Measurements from ENCODE around the gene RAP2A.

Gene RAP2A

DNA sequence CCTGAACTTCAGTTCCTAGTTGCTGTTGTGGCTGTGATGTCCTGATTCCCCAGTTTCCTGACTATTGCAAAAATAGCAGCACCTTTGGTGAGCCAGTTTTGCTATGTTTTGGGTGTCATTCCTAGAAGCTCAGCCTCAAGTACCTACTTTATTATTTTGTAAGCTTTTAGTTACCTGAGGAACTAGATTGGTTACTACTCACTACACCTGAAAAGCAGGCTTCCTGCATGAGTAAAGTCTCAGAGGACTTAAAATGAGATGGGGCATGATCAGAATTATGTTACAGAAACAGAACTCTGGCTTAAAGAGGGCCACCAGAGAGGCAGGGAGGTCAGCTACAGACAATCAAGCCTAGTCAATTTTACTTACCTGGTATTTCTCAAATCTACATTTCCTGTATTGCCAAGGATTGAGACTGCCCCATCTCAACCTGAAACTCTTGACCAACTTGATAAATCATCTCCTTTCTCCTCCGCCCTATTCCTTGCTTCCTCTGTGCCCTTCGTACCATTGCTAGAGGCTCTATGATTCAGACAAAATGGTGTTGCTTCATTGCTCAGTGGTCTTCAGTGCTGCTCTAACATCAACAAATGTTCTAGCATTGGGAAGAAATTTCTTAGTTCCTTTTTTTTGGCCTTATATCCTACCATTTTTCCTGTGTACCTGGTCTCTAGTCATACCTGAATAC lies 58.9 kb downstream of the RAP2A start:
- no peaks in the 10 kb centered on the region for H3K4me1 Mint-ChIP-seq
- H3K36me3 Mint-ChIP-seq (ENCODE audit: low read depth), result peaks cover 5% of the 10 kb centered on the region
- H3K27me3 Mint-ChIP-seq (ENCODE audit: low read depth), result no peaks in the 10 kb centered on the region
- H3K4me3 Mint-ChIP-seq, result no peak overlapping the region
- TF ChIP-seq CTCF (IDR thresholded peaks at IDR 0.05; ENCODE audit: unreplicated experiment in 3 of 3), result no peak
- no peak overlapping the region for H3K27ac Mint-ChIP-seq
- peaks cover 18% of the 10 kb centered on the region for H3K9me3 Mint-ChIP-seq

GRCh38 chr13:97493456-97493855 lies 59.5 kb downstream of the RAP2A start:
- TF ChIP-seq CTCF (IDR thresholded peaks at IDR 0.05; ENCODE audit: unreplicated experiment in 3 of 3), result no peak
- Mint-ChIP-seq H3K36me3 (ENCODE audit: low read depth) (peaks cover 5% of the 10 kb centered on the region), H3K9me3 (peaks cover 18% of the 10 kb centered on the region), H3K4me3 (no peak overlapping the region), H3K27me3 (ENCODE audit: low read depth) (no peaks in the 10 kb centered on the region), H3K27ac (no peak overlapping the region), H3K4me1 (no peaks in the 10 kb centered on the region)

DNA sequence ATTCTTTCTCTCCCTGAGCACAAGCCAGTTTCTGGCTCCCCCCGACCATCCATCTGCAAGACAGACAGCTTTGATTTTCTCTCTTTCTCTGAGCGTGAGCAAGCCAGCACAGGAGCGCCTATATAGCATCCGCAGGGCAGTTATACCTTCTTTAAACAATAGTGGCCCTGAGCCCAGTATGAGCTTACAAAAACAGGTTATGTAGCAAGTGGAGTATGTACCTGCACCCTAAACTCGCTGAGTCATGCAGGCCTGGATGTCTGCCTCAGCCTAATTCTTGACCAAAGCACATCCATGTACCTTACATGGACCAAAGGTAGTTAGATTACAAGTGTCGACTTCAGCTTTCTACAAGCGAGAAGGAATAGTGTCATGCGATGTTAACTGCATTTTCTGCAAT lies 61.7 kb downstream of the RAP2A start:
- H3K4me1 Mint-ChIP-seq, result no peaks in the 10 kb centered on the region
- no peaks in the 10 kb centered on the region for H3K27me3 Mint-ChIP-seq (ENCODE audit: low read depth)
- no peak overlapping the region for H3K4me3 Mint-ChIP-seq
- peaks cover 5% of the 10 kb centered on the region for H3K36me3 Mint-ChIP-seq (ENCODE audit: low read depth)
- peaks cover 11% of the 10 kb centered on the region for H3K9me3 Mint-ChIP-seq
- TF ChIP-seq CTCF (IDR thresholded peaks at IDR 0.05; ENCODE audit: unreplicated experiment in 3 of 3), result no peak
- H3K27ac Mint-ChIP-seq, result no peak overlapping the region

- no peaks in the 10 kb centered on the region for H3K27me3 Mint-ChIP-seq (ENCODE audit: low read depth)
- no peak for TF ChIP-seq CTCF (IDR thresholded peaks at IDR 0.05; ENCODE audit: unreplicated experiment in 3 of 3)
- H3K9me3 Mint-ChIP-seq, result peaks cover 5% of the 10 kb centered on the region
- no peak overlapping the region for H3K4me3 Mint-ChIP-seq
- no peak overlapping the region for H3K27ac Mint-ChIP-seq
- no peaks in the 10 kb centered on the region for H3K36me3 Mint-ChIP-seq (ENCODE audit: low read depth)
- H3K4me1 Mint-ChIP-seq, result no peaks in the 10 kb centered on the region
Measured at GRCh38 chr13:97496511-97496910, 62.5 kb downstream of the RAP2A start.

- no peak overlapping the region for H3K4me3 Mint-ChIP-seq
- no peaks in the 10 kb centered on the region for H3K27me3 Mint-ChIP-seq (ENCODE audit: low read depth)
- no peaks in the 10 kb centered on the region for H3K36me3 Mint-ChIP-seq (ENCODE audit: low read depth)
- peaks cover 5% of the 10 kb centered on the region for H3K9me3 Mint-ChIP-seq
- no peak for TF ChIP-seq CTCF (IDR thresholded peaks at IDR 0.05; ENCODE audit: unreplicated experiment in 3 of 3)
- peaks cover 1% of the 10 kb centered on the region for H3K4me1 Mint-ChIP-seq
- H3K27ac Mint-ChIP-seq, result no peak overlapping the region
Measured at GRCh38 chr13:97497400-97497799, 63.4 kb downstream of the RAP2A start.

DNA sequence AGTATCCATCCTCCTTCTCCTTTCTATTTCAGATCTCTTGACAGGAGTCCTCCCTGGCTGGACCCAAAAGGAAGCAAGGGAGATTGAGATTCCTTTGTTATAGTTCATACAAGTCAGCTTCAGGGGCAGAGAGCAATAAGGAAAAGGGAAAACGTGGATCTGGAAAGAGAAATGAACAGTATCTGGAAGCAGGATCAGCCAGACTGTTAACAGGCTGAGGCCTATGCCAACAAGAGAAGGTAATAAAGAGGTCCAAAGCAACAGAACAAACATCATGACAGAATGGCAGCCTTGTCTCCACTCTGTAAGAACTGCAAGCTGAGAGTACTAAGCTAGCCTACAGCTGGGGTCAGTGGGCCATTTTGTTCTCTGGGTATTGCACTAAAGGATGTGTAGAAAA lies 64.5 kb downstream of the RAP2A start:
- no peaks in the 10 kb centered on the region for H3K9me3 Mint-ChIP-seq
- no peak overlapping the region for H3K4me3 Mint-ChIP-seq
- H3K36me3 Mint-ChIP-seq (ENCODE audit: low read depth), result no peaks in the 10 kb centered on the region
- H3K27ac Mint-ChIP-seq, result no peak overlapping the region
- no peak for TF ChIP-seq CTCF (IDR thresholded peaks at IDR 0.05; ENCODE audit: unreplicated experiment in 3 of 3)
- no peaks in the 10 kb centered on the region for H3K27me3 Mint-ChIP-seq (ENCODE audit: low read depth)
- peaks cover 9% of the 10 kb centered on the region for H3K4me1 Mint-ChIP-seq

All from nephron (organoid).